GM21825 (cell line): ENCODE measurements around the gene LRRC46.

ENCODE experiments used
- ATAC-seq: cut with Tn5 transposase; IDR thresholded peaks from one replicate; pipeline ENCODE4 v1.9.1; 2021; ENCODE audit warnings: mild to moderate bottlenecking, moderate library complexity; ENCODE audit not compliant: unreplicated experiment

The LRRC46 gene, protein sequence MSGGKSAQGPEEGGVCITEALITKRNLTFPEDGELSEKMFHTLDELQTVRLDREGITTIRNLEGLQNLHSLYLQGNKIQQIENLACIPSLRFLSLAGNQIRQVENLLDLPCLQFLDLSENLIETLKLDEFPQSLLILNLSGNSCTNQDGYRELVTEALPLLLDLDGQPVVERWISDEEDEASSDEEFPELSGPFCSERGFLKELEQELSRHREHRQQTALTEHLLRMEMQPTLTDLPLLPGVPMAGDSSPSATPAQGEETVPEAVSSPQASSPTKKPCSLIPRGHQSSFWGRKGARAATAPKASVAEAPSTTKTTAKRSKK

DNA sequence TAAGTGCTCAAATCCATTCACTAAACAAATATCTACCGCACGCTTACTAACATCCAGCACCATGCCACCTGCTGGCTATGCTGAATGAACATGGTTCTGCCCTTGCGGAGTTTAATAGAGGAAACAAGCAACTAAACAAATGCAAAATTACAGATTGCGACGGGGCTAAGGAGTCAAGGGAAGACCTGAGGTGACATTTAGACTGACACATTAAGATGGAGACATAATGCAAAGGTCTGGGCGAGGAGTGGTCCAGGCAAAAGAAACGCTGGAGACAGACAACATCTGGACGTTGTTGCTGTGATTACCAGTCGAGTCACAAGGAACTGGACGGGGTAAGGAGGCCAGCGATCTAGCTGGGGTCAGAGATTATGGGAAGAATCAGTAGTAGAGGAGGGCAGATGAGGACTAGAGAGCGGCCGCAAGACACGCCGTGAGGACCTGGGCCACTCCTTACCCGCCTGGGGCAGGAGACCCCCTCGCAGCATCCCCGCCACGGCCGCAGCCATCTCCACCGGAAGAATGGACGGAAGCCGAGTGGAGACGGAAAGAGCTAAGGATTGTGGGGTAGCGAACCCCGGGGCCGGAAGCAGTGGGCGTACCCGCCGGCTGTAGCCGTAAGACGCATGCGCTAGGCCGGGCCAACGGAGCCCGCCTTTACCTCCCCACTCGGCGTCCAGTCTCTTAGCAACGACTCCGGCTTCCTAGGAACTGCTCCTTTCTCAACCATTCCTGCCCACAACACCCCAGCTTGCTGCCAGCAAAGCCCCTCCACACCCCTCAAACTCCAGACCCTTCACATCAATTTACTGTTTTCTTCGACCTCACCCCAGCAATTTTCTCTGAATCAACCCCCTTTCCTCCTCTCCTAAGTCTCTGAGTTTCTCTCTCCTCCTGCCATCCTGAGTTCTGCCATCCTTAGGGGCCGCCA lies at the start of gene LRRC46, which contains the start of gene MRPL10:
TSS of gene LRRC46 (plus strand) at position 668 of the 931 bp plus-strand sequence. CDS start 320 bp downstream, outside the sequence.
TSS of gene MRPL10 (minus strand) at position 539 of the 931 bp plus-strand sequence. CDS start at position 509, 30 bp downstream.
- ATAC-seq: peak; percentile 76

DNA sequence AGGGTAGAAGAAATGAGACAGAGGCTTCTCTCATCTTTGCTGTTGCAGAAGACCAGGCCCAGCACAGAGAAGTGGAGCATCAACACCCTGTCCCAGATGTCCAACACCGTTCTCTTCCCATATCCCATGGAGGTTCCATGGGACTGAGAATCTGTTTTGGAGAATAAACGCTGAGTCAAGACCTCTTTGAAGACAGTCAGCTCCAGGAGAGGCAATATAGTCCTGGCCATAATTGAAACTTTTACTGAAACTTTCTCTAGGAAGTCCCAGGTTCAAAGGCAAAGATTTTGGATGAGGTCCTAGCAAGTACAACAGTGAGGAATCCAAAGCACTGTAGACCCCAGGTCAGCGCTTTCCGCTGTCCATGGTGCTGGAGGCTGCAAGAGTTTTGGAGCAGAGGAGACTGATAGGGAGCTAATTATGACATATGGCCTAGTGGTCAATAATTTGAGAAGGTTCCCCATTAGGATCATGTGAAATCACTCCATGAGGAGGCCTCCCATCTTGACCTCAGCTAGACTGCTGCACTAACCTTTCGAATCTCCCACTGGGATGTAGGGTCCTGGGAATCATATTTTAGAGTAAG lies 45.8 kb upstream of the LRRC46 start:
- ATAC-seq: no peak

DNA sequence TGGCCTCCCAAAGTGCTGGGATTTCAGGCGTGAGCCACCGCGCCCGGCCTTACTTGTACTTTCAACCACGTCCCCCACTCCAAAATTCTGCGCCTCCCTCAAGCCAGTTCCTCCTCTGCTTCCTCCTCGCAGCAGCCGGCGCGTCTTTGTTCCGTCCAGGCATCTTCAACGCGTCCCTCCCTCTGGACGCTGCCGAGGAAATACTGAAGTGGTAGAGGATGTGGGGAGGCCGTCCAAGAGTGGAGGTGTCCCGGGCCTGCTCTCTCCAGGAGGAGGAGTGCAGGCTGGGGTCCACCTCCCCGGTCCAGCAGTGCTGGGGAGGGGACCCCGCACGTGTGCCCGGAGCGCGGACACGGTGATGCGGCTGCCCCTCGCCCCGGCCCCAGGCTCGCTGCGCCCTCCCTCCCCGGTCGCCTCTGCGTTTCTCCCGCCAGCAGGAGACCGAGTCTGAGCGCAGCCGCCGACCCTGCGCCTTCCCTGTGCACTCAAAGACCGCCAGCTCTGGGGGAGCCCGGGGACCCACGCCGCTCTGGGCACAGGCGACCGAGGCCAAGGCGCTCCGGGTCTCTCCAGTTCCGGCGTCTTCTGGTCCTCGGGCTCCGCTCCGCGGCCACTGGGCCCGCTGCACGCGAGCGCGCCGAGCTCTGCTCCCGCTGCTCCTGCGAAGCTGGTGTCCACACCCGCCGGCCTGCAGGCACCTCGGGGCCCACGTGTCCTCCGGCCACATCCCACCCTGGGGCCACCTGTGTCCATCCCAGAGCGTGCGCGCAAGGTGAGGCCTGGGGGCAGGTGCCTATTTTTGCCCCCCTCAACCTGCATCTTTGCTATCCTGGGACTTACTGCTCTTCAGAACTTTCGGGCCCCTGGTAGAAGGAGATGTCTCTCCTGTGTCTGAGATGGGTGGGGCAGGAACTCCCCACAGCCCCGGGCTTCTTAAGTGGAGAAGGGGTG lies 41.6 kb upstream of the LRRC46 start:
- no peak for ATAC-seq

DNA sequence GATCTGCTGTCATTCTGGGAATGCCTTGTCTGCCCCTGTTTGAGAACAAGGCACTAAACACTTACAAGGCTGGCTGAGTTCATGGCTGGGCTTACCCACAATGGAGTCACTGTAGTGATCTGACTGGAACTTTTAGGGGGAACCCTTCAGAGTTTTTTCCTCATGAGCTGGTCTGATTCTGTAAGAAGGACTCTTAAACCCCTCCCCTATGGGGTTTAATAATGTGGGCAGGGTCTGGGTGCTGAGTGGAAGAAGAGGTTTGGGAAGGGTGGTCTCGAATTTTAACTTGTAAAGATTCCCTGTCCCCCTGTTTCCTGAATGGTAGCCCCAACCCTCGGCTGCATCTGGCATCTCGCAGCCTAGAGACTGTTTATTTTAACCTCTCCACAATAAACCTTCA lies 40.4 kb upstream of the LRRC46 start:
- ATAC-seq: no peak

DNA sequence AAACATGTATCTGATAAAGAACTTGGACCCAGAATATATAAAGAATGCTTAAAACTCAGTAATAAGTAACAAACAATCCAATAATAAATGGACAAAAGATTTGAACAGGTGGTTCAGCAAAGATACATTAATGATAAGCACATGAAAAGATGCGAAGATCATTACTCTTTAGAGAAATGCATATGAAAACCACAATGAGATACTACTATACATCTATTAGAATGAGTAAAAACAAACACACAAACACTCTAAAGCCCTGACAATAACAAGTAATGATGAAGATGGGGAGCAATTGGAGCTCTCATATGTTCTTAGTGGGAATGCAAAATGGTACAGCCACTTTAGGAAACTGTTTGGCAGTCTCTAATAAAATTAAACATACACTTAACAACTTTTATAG lies 39.0 kb upstream of the LRRC46 start:
- no peak for ATAC-seq

DNA sequence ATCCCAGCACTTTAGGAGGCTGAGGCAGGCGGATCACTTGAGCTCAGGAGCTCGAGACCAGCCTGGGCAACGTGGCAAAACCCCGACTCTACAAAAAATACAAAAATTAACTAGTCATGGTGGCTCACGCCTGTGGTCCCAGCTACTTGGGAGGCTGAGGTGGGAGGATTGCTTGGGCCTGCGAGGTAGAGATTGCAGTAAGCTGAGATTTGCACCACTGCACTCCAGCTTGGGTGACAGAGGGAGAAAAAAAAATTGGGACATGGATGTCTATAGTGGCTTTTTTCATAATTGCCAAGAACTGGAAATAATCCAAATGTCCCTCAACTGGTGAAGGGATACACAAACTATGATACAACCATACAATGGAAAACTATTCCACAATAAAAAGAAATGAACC lies 38.5 kb upstream of the LRRC46 start:
- ATAC-seq: no peak

DNA sequence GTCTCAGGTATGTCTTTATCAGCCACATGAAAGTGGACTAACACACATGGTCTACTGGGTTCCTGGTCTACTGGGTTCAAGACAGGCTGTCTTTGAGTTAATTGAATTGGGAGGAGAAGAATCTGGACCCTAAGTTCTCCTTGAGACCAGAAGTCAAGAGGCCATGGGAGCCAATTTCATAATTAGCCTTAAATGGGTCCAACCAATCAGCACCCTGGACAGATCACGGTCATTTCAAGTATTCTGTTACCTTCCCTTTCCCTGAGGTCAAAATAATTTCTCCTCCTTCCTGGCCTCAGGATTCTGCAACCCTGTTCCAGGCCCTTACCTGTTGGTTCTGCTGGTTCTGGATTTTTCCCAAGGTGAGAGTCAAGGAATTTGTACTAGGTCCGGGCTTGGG lies 33.7 kb upstream of the LRRC46 start:
- no peak for ATAC-seq

DNA sequence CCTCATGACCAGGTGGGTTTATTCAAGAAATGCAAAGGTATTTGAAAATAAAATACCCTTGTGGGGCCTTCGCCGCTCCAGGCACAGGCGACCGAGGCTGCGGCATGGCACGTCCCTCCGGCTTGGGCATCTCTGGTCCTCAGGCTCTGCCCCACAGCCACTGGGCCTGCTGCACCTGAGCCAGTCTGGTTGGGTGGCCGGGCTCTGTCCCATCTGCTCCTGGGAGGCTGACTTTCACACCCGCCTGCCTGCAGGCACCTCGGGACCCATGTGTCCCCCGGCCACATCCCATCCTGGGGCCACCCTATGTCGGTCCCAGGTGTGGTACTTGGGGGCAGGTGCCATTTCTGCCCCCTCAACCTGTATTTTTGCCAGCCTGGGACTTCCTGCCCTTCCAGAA lies 30.8 kb upstream of the LRRC46 start:
- no peak for ATAC-seq

DNA sequence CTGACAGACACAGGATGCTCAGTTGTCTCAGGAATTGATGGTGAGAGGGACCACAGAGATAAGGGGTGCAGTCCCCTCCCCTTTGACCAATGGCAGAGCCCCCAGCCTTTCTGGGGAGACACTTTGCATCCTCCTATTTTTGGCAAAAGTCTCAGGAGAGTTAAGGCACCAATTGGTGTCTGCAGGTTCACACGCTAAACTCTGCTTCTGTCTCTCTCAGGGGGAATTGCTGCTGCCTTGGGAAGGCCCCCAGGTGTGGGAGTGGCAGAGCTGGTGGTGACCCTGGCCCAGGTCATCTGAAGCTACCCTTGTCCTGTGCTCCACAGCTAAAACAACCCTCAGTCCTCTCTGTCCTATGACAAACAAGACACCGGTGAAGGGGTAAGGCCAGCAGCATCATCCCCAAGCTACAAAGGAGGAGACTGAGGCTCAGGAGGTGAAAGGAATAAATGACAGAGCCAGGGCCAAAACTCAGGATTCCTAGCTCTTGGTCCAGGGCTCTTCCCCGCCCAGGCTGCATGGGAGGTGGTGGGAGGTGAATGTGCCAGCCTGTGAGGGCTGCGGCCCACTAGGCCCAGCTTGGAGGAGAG lies 30.2 kb upstream of the LRRC46 start:
- no peak for ATAC-seq

DNA sequence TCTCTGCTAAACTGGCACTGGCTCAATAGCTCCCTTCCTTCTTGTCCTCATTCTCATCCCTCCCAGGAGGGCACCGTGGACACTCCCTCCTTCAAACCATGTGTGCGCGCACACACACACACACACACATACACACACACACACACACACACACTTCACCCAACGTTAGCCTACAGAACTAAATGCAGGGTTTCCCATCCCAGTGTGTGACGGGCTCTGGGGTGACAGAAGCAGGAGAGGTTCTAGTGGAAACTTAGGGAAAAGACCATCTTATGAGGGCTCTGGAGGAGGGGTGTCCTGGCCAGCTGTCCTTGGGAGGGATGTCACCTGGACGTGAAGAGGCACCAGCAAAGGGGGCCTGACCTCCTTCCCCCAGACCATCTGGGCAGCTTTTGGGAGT lies 29.6 kb upstream of the LRRC46 start:
- no peak for ATAC-seq

DNA sequence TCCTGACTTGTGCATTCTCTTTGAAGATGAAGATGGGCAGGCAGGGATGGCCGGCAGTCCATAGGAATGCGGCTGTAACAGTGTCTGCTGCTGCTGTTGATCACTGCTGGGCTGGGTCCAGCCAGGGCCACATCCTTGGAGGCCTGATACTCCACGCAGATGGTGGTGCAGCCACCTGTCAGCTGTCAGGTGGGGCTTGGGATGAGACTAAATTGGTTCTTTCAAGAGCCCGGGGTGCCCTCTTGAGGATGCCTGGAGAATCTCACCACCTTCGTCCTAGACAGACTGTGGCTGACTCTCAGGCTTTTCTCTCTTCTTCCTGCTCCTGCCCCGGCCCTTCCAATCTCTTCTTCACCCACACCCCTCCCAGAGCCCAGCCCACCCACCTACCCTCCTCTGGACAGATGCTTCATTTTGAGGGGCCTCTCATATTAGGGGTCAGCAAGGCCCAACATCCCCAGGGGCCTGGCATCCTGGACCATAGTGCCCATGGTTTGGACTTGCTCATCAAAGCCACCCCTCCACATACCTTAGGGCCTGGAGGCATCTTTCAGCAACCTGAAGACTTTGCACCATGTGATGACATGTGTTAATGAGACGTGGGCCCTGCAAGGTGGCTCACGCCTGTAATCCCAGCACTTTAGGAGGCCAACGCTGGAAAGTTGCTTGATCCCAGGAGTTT lies 29.0 kb upstream of the LRRC46 start:
- ATAC-seq: peak; percentile 50

DNA sequence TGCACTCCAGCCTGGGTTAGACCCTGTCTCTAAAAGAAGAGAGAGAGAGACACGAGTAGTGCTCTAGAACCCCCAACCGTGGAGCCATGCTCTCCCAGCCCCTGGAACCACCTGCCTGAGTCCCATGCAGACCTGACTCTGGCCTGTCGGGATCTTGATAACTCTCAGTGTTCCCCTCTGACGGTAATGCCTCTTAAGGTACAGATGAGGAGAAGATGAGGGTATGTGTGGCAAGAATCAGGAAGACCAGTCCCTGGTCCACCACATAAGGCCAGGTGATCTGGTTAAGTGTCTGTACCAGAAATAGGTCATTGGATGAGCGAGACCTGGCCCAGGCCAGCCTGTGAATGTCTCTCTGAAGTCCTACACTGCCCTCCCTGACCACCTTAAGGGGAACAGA lies 28.3 kb upstream of the LRRC46 start:
- ATAC-seq: no peak

DNA sequence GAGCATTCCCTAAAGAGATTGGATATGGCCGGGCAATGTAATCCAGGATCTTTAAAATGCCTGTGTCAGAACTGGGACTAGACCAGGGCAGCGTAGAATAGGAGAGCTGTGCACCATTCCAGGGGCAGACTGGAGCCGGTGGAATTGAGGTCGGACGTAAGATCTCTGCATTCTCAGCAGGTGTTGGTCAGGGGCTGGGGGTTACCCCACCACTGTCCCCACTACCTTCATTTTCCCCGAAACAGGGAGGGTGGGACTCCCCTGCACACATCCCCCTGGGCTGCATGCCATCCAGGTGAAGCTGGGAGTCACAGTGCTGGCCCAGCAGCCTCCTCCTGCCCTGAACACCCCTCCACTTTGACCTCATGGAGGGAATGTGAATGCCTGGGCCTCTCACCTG lies 27.7 kb upstream of the LRRC46 start:
- ATAC-seq: no peak

DNA sequence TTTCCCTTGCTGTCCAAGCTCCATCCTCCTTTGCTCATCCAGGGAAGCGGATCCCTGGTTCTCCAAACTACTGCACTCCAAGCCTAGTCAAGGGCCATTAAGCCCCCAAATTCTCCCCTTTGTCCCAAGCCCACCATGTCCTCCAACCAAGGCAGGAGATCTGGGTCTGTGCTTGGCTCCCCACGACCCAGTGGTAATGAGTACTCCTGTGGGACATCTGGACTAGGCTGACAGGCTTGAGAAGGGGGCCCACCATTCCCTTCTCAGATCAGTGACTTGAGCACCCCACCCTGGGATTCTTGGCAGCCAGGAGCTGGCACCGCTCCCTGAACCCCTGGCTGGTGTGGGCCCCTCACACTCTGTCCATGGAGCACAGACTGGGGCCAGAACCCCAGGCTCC lies 27.0 kb upstream of the LRRC46 start:
- no peak for ATAC-seq

DNA sequence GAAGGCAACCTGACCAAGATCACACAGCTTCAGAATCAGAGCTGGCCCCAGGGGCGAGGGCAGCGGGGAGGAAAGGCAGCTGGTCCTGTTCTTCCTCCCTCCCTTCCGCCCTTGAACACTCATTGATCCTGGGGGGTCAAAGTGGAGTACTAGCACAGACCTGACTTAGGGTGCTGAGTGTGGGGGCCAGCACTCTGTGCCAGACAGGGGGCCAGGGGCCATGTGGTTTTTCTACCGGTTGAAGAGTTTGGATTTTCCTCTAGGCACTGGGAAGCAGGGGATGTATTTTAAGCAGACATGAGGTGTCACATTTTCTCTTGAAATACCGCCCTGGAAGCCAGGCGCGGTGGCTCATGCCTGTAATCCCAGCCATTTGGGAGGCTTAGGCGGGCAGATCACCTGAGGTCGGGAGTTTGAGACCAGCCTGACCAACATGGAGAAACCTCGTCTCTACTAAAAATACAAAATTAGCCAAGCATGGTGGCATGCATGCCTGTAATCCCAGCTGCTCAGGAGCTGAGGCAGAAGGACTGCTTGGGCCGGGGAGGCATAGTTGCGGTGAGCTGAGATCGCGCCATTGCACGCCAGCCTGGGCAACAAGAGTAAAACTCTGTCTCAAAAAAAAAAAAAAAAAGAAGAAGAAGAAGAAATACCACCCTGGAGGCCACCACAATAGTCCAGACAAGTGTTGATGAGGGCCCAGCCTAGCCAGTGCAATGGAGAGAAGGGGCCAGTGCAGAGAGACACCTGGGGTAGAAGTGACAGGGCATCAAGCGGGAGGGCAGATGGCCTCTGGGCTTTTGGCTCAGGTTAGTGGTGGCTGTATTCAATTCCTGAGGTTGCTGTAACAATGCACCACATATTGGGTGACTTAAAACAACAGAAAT lies 25.2 kb upstream of the LRRC46 start:
- no peak for ATAC-seq

DNA sequence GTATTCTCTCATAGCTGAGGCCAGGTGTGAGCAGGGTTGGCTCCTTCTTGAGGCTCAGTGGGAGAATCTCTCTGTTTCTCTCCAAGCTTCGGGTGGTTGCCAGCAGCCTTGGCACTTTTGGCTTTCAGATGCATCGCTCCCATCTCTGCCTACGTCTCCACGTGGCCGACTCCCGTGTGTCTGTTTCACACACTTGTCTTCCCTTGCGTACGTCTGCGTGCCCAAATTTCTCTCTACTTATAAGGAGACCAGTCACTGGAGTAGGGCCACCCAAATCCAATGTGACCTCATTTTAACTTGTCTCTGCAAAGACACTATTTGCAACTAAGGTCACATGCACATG lies 24.6 kb upstream of the LRRC46 start:
- ATAC-seq: no peak

DNA sequence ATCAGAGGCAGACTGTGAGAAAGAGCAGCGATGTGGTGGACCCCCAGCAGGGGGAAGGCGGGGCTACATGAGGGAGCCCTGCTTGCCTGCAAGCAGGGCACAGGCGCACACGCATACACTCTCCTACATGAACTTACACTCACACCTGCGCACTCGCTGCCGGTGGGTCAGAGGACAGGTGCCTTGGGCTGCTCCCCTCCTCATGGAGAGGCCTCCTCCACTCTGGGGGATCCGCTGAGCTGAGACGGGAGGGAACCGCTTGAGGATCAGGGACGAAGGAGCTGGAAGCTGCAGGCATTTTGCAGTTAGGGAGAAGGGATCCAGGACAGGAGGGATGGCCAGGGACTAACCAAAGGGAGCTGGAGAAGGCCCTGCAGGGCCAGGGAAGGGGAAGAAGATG lies 24.0 kb upstream of the LRRC46 start:
- ATAC-seq: no peak

DNA sequence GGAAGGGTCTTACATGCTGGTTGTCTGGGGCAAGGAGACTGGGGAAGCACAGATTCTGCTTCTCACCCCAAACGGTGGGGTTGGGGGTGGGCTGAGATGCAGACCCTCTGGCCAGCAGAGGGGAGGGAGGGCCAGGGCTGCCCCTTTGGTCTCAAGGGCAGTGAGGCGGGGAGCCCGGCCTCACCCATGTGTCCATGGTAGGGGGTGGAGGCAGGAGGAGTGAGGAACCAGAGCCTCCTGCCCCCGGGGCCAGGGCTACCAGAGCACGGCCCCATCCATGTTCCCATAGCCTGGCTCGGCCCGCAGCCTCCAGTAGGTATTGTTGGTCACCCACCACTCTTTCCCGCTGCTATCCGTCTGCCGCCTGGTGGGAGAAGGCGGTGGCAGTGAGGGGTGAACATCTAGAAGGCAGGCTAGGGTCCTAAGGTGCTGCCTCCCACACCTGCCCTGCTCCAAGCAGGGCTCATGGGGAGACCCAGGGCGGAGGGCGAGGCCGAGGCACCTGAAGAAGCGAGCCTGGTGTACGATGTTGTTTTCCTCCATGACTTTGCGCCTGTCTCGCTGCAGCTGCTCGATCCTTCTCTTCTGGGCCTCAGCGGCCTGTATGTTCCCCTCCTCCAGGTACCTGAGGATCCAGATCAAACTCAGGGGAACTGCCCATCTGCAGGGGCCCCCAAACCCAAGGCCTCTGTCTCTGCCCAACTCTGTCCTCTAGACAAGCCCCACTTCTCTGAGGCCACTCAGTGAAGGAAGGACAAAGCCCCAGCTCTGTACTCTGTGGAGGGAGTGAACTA lies 23.2 kb upstream of the LRRC46 start:
- no peak for ATAC-seq
